Measurements from ENCODE around the gene IQUB.
"Not testable (repeated sequence)": the region's sequence is repeated elsewhere in the genome, so short reads cannot be mapped to it uniquely, and the experiment has no call there.

The IQUB gene

GRCh38 chr7:123533553-123533917 is 860 bp downstream of the IQUB start:
- no peak overlapping the region for H3K4me3 ChIP-seq (ENCODE audit: low read depth, low read length)
- DNase-seq (ENCODE audit: low read depth) = no peak
- TF ChIP-seq CTCF (IDR thresholded peaks at IDR 0.05; ENCODE audit: insufficient read depth, low read depth, low read length, missing control alignments) = no peak

- H3K4me3 ChIP-seq (ENCODE audit: low read depth, low read length) = not testable (repeated sequence)
- peak; percentile 49 for DNase-seq (ENCODE audit: low read depth)
Measured at GRCh38 chr7:123532788-123533552, 1.4 kb downstream of the IQUB start.

GRCh38 chr7:123532343-123532742 is 2.1 kb downstream of the IQUB start:
- DNase-seq (ENCODE audit: low read depth); H3K4me3 ChIP-seq (ENCODE audit: low read depth, low read length): not testable (repeated sequence)

GRCh38 chr7:123530035-123530591 is 4.3 kb downstream of the IQUB start:
- H3K4me3 ChIP-seq (ENCODE audit: low read depth, low read length); DNase-seq (ENCODE audit: low read depth): not testable (repeated sequence)

GRCh38 chr7:123528265-123528664 is 6.1 kb downstream of the IQUB start:
- H3K4me3 ChIP-seq (ENCODE audit: low read depth, low read length) = no peak overlapping the region

GRCh38 chr7:123527712-123528225 is 6.6 kb downstream of the IQUB start:
- H3K4me3 ChIP-seq (ENCODE audit: low read depth, low read length); DNase-seq (ENCODE audit: low read depth): not testable (repeated sequence)

More at GRCh38 chr7:123528265-123528664, 6.1 kb downstream of the IQUB start:
- DNase-seq (ENCODE audit: low read depth) = no peak
- no peak for TF ChIP-seq CTCF (IDR thresholded peaks at IDR 0.05; ENCODE audit: insufficient read depth, low read depth, low read length, missing control alignments)

- H3K4me3 ChIP-seq (ENCODE audit: low read depth, low read length); DNase-seq (ENCODE audit: low read depth): not testable (repeated sequence)
Measured at GRCh38 chr7:123526533-123526932, 7.9 kb downstream of the IQUB start.

GRCh38 chr7:123522066-123522465 is 12.3 kb downstream of the IQUB start:
- H3K4me3 ChIP-seq (ENCODE audit: low read depth, low read length) = no peak overlapping the region
- TF ChIP-seq CTCF (IDR thresholded peaks at IDR 0.05; ENCODE audit: insufficient read depth, low read depth, low read length, missing control alignments) = no peak
- DNase-seq (ENCODE audit: low read depth) = no peak

GRCh38 chr7:123505221-123505620 is 29.2 kb downstream of the IQUB start:
- H3K4me3 ChIP-seq (ENCODE audit: low read depth, low read length) = no peak overlapping the region
- no peak for TF ChIP-seq CTCF (IDR thresholded peaks at IDR 0.05; ENCODE audit: insufficient read depth, low read depth, low read length, missing control alignments)
- no peak for DNase-seq (ENCODE audit: low read depth)

Data from GM12865 (cell line).